ENCODE data around the gene PTGR1.

DNA sequence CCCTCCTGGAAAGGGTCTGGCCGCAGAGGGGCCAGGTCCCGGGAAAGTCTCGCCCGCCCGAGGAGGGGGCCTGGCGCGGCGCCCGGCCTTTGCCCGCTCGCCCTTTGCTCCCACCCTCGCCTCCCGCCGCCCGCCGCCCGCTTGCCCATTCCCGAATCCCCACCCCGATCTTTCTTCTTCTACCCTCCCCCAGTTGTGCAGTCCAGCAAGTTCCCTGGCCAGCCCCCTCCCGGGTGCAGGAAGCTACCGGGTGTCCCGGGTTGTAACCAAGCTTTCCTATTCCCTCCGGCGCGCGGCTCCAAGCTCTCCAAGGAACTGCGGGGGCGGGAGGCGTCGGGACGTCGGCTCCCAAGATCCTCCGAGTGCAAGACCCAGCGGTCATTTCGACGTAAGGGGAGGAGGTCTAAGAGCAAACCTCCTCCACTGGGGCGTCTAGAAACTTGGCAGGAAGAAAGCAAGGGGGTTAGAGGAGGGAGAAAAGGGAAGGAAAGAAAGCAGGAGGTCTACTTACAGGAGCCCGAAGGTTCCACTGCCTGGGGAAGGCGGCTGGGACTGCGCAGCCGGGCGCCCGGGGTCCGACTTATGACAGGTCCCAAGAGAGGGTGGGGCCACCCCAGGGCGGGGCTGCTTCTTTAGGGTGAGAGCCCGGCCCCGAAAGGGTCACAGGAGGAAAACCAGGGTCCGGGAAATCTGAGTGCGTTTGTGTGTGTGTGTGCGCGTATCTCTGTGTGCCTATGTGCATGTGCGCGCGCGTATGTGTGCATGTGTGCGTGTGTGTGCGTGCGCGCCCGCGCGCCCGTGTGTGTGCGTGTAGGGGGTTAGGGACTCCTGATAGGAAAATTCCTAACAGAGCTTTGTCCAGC is at the start of gene PTGR1:
- TF ChIP-seq, protein P1, sequence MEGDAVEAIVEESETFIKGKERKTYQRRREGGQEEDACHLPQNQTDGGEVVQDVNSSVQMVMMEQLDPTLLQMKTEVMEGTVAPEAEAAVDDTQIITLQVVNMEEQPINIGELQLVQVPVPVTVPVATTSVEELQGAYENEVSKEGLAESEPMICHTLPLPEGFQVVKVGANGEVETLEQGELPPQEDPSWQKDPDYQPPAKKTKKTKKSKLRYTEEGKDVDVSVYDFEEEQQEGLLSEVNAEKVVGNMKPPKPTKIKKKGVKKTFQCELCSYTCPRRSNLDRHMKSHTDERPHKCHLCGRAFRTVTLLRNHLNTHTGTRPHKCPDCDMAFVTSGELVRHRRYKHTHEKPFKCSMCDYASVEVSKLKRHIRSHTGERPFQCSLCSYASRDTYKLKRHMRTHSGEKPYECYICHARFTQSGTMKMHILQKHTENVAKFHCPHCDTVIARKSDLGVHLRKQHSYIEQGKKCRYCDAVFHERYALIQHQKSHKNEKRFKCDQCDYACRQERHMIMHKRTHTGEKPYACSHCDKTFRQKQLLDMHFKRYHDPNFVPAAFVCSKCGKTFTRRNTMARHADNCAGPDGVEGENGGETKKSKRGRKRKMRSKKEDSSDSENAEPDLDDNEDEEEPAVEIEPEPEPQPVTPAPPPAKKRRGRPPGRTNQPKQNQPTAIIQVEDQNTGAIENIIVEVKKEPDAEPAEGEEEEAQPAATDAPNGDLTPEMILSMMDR (IDR thresholded peaks at IDR 0.05 in 4 of 5, conservative IDR thresholded peaks at IDR 0.05 in 1 of 5) = no peak
- TF ChIP-seq POLR2A (IDR thresholded peaks at IDR 0.05) = peak in 1 of 2 donors; percentile 12

Measured in gastrocnemius medialis (tissue), 4 donors.